A673 (cell line): ENCODE measurements around the gene RPE. TPM values are rescaled to one million over a fixed set of nuclear protein-coding genes. Genes with fewer than 3 reads are reported as not detected.

Source experiments
- BruUV-seq: library from RNA; stranded (reverse); fragments of 400-500 nt; replicated peaks from 2 replicates; lab custom pipeline; 2021; lab: Mats Ljungman, UMichigan
- CTCF ChIA-PET: fragments of 300-600 bp; sonication (Branson Sonifier 250); formaldehyde crosslinking; loops from one replicate; lab custom pipeline; 2022; ENCODE audit warnings: antibody characterized with exemption; lab: Charles Lee
- POLR2A ChIA-PET: fragments of 300-600 bp; sonication (Branson Sonifier 250); formaldehyde crosslinking; loops from one replicate; lab custom pipeline; 2022; ENCODE audit warnings: antibody characterized with exemption; ENCODE audit not compliant: low non-redundant PET; lab: Charles Lee
- DNase-seq: peaks from one replicate; pipeline ENCODE4 v3.0.0-alpha.2; 2015; ENCODE audit warnings: low spot score
- H3K27ac ChIP-seq: fragments of 200-600 bp; sonication (generic); 2 replicates; pipeline ENCODE4 v1.5.1; 2016; ENCODE audit warnings: mixed run types, low read depth, mild to moderate bottlenecking, mixed read lengths, antibody characterized with exemption, low read length; ENCODE audit not compliant: poor library complexity, severe bottlenecking
- H3K27me3 ChIP-seq: fragments of 200-600 bp; sonication (generic); replicated peaks from 2 replicates; pipeline ENCODE4 v1.6.1; 2017; ENCODE audit warnings: mixed run types, low read depth, mild to moderate bottlenecking, mixed read lengths, antibody characterized with exemption, low read length; ENCODE audit not compliant: insufficient read depth, poor library complexity
- H3K36me3 ChIP-seq: fragments of 200-600 bp; sonication (generic); 2 replicates; pipeline ENCODE4 v1.6.1; 2016; ENCODE audit warnings: mixed run types, mild to moderate bottlenecking, mixed read lengths, antibody characterized with exemption, low read length; ENCODE audit not compliant: insufficient read depth, poor library complexity, severe bottlenecking
- H3K4me1 ChIP-seq: fragments of 200-600 bp; sonication (generic); 2 replicates; pipeline ENCODE4 v1.6.1; 2017; ENCODE audit warnings: mixed run types, mild to moderate bottlenecking, mixed read lengths, antibody characterized with exemption, low read length; ENCODE audit not compliant: insufficient read depth, poor library complexity, severe bottlenecking
- H3K4me3 ChIP-seq: fragments of 200-600 bp; sonication (generic); 2 replicates; pipeline ENCODE4 v1.5.1; 2016; ENCODE audit warnings: low read depth, mixed run types, mild to moderate bottlenecking, mixed read lengths, low read length; ENCODE audit not compliant: poor library complexity, severe bottlenecking
- H3K9me3 ChIP-seq: fragments of 200-600 bp; sonication (generic); 2 replicates; pipeline ENCODE4 v1.6.1; 2016; ENCODE audit warnings: mixed run types, low read depth, mild to moderate bottlenecking, mixed read lengths, antibody characterized with exemption, low read length; ENCODE audit not compliant: poor library complexity, severe bottlenecking
- EZH2 ChIP-seq: fragments of 200-600 bp; sonication (generic); IDR thresholded peaks from 2 replicates; pipeline ENCODE4 v1.6.1; 2017; ENCODE audit warnings: borderline replicate concordance, low read depth, mild to moderate bottlenecking, mixed read lengths, antibody characterized with exemption, low read length; ENCODE audit not compliant: poor library complexity, severe bottlenecking
- intact Hi-C: fragments of 100-400 bp; cut with micrococcal nuclease; formaldehyde crosslinking; loops from one replicate; pipeline ENCODE4 v1.10.0; 2022; ENCODE audit not compliant: unreplicated experiment
- total RNA-seq: library from RNA; stranded (reverse); gene quantifications from 2 replicates; pipeline ENCODE4 v1.2.3, GENCODE V29; 2021
- TF ChIP-seq, protein P1 (sequence below): fragments of 300-800, 200-600 bp; sonication (generic); conservative IDR thresholded peaks from 2 replicates; pipeline ENCODE4 v1.5.1; 2017; ENCODE audit warnings: low read depth, mild to moderate bottlenecking, antibody characterized with exemption, low read length, moderate library complexity, mixed read lengths

The RPE gene
- total RNA-seq, 1 experiment from 2014 or later, result 78.5 TPM

GRCh38 chr2:209969692-209970091 lies 32.7 kb upstream of the RPE start:
- intact Hi-C loops, result loop anchor here (10.0 kb wide), 1 partner anchor 425 kb away; no protein-coding TSS in a partner anchor

GRCh38 chr2:209970271-209970670 lies 32.2 kb upstream of the RPE start:
- intact Hi-C loops, result loop anchor here (10.0 kb wide), 1 partner anchor 425 kb away; no protein-coding TSS in a partner anchor
- ChIA-PET CTCF (no interaction called here), POLR2A (no interaction called here)
- H3K4me3 ChIP-seq, result no peak overlapping the region
- H3K27ac ChIP-seq, result no peak overlapping the region
- H3K27me3 ChIP-seq, result no peaks in the 10 kb centered on the region
- no peaks in the 10 kb centered on the region for H3K36me3 ChIP-seq
- BruUV-seq, result no TSS peak
- H3K4me1 ChIP-seq, result no peaks in the 10 kb centered on the region
- DNase-seq, result no peak
- no peaks in the 10 kb centered on the region for H3K9me3 ChIP-seq
- TF ChIP-seq, protein P1, sequence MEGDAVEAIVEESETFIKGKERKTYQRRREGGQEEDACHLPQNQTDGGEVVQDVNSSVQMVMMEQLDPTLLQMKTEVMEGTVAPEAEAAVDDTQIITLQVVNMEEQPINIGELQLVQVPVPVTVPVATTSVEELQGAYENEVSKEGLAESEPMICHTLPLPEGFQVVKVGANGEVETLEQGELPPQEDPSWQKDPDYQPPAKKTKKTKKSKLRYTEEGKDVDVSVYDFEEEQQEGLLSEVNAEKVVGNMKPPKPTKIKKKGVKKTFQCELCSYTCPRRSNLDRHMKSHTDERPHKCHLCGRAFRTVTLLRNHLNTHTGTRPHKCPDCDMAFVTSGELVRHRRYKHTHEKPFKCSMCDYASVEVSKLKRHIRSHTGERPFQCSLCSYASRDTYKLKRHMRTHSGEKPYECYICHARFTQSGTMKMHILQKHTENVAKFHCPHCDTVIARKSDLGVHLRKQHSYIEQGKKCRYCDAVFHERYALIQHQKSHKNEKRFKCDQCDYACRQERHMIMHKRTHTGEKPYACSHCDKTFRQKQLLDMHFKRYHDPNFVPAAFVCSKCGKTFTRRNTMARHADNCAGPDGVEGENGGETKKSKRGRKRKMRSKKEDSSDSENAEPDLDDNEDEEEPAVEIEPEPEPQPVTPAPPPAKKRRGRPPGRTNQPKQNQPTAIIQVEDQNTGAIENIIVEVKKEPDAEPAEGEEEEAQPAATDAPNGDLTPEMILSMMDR, result no peak
- TF ChIP-seq EZH2, result no peak

More at GRCh38 chr2:209969692-209970091, 32.7 kb upstream of the RPE start:
- BruUV-seq, result no TSS peak
- DNase-seq, result no peak
- ChIA-PET CTCF (interaction anchor here (1.2 kb wide), 1 partner anchor 9 kb away, joined by 4 read pairs; no protein-coding TSS in a partner anchor), POLR2A (no interaction called here)
- no peaks in the 10 kb centered on the region for H3K9me3 ChIP-seq
- no peak overlapping the region for H3K27ac ChIP-seq
- no peaks in the 10 kb centered on the region for H3K4me1 ChIP-seq
- no peaks in the 10 kb centered on the region for H3K27me3 ChIP-seq
- H3K36me3 ChIP-seq, result no peaks in the 10 kb centered on the region
- TF ChIP-seq, protein P1, result no peak
- TF ChIP-seq EZH2, result no peak
- no peak overlapping the region for H3K4me3 ChIP-seq

- Histone ChIP-seq H3K4me3 (no peak overlapping the region), H3K4me1 (no peaks in the 10 kb centered on the region), H3K9me3 (no peaks in the 10 kb centered on the region), H3K36me3 (no peaks in the 10 kb centered on the region), H3K27ac (no peak overlapping the region), H3K27me3 (no peaks in the 10 kb centered on the region)
- ChIA-PET POLR2A (no interaction called here), CTCF (no interaction called here)
- intact Hi-C loops, result loop anchor here (10.0 kb wide), 1 partner anchor 424 kb away; no protein-coding TSS in a partner anchor
- no peak for DNase-seq
- TF ChIP-seq, protein P1, result no peak
- no peak for TF ChIP-seq EZH2
- no TSS peak for BruUV-seq
Measured at GRCh38 chr2:209970711-209971110, 31.7 kb upstream of the RPE start.
